T1000 (cell line): ENCODE results near the gene DNAJC22.

Experiments used
- DNase-seq: peaks from one replicate; lab custom pipeline; 2025; ENCODE audit warnings: mixed read lengths; lab: John Stamatoyannopoulos, UW

The DNAJC22 gene

GRCh38 chr12:49345051-49345824, 1.4 kb upstream of the DNAJC22 start:
- no peak for DNase-seq

GRCh38 chr12:49345825-49346658, 646 bp upstream of the DNAJC22 start:
- no peak for DNase-seq

- DNase-seq, result peak; percentile 71
These were observed 864 bp downstream of the DNAJC22 start for GRCh38 chr12:49347311-49348193.

GRCh38 chr12:49348781-49349180, 2.1 kb downstream of the DNAJC22 start:
- DNase-seq, result no peak

GRCh38 chr12:49349266-49349665, 2.6 kb downstream of the DNAJC22 start:
- no peak for DNase-seq

- DNase-seq, result no peak
These were observed 5.7 kb downstream of the DNAJC22 start for GRCh38 chr12:49352351-49352750.

GRCh38 chr12:49355913-49356312, 9.2 kb downstream of the DNAJC22 start:
- no peak for DNase-seq

GRCh38 chr12:49357103-49357678, 10.5 kb downstream of the DNAJC22 start:
- DNase-seq, result no peak

GRCh38 chr12:49358483-49359141, 11.9 kb downstream of the DNAJC22 start:
- no peak for DNase-seq

GRCh38 chr12:49359671-49360070, 13.0 kb downstream of the DNAJC22 start:
- no peak for DNase-seq

- DNase-seq, result no peak
These were observed 15.4 kb downstream of the DNAJC22 start for GRCh38 chr12:49362077-49362476.

- DNase-seq, result no peak
These were observed 18.3 kb downstream of the DNAJC22 start for GRCh38 chr12:49364989-49365388.

- no peak for DNase-seq
These were observed 18.9 kb downstream of the DNAJC22 start for GRCh38 chr12:49365542-49365941.

- DNase-seq, result no peak
These were observed 19.5 kb downstream of the DNAJC22 start for GRCh38 chr12:49366096-49366651.

GRCh38 chr12:49366652-49367380, 20.1 kb downstream of the DNAJC22 start:
- peak; percentile 95 for DNase-seq

GRCh38 chr12:49367381-49368239, 20.9 kb downstream of the DNAJC22 start, which contains the start of gene SPATS2:
TSS of gene SPATS2 (plus strand) at chr12:49367462. CDS start at chr12:49461013, 93,551 bp downstream.
- no peak for DNase-seq

- DNase-seq, result no peak
These were observed 21.5 kb downstream of the DNAJC22 start for GRCh38 chr12:49368240-49368600.

- DNase-seq, result no peak
These were observed 22.9 kb downstream of the DNAJC22 start for GRCh38 chr12:49369411-49370145.
